CD4-positive, alpha-beta memory T cell (primary cell): ENCODE measurements around the gene MBNL1. TPM values are rescaled to one million over a fixed set of nuclear protein-coding genes. Genes with fewer than 3 reads are reported as not detected.
"Not testable (repeated sequence)": the region's sequence is repeated elsewhere in the genome, so short reads cannot be mapped to it uniquely, and the experiment has no call there.

Source experiments
- CTCF ChIA-PET: fragments of 350-600 bp; sonication (Branson Sonifier 250); formaldehyde crosslinking; loops from one replicate; lab custom pipeline; 2021; ENCODE audit warnings: inconsistent platforms; ENCODE audit not compliant: partially characterized antibody; lab: Charles Lee
- POLR2A ChIA-PET: fragments of 350-600 bp; sonication (Branson Sonifier 250); formaldehyde crosslinking; loops from one replicate; lab custom pipeline; 2021; ENCODE audit not compliant: partially characterized antibody; lab: Charles Lee
- DNase-seq, 5 donors: peaks; one replicate each; pipeline versions ENCODE4 v3.0.0 to v3.0.0-alpha.2; 2020 to 2022; ENCODE audit warnings: mixed read lengths in 1 of 5
- H3K27ac ChIP-seq: one replicate; pipeline ENCODE4 v1.7.0; 2013; ENCODE audit warnings: low read depth, low read length
- H3K27me3 ChIP-seq: 2 replicates; pipeline ENCODE4 v1.7.0; 2013; ENCODE audit warnings: mild to moderate bottlenecking, low read length, moderate library complexity; ENCODE audit not compliant: insufficient read depth
- H3K36me3 ChIP-seq: 2 replicates; pipeline ENCODE4 v1.7.0; 2013; ENCODE audit warnings: mild to moderate bottlenecking, low read length, moderate library complexity; ENCODE audit not compliant: insufficient read depth
- H3K4me1 ChIP-seq: 2 replicates; pipeline ENCODE4 v1.7.0; 2013; ENCODE audit warnings: mild to moderate bottlenecking, low read length, moderate library complexity; ENCODE audit not compliant: insufficient read depth
- H3K4me3 ChIP-seq, 2 donors: one replicate each; pipeline ENCODE4 v1.7.0; 2013; ENCODE audit warnings: low read length in 2 of 2, mild to moderate bottlenecking in 1 of 2
- H3K9me3 ChIP-seq, 2 donors: one replicate each; pipeline ENCODE4 v1.7.0; 2013; ENCODE audit warnings: low read length in 2 of 2, control low read depth in 1 of 2; ENCODE audit not compliant: control insufficient read depth in 1 of 2
- H3K27ac Mint-ChIP-seq, 7 donors: one replicate each; pipeline ENCODE4 v1.8.0; 2020 to 2021; ENCODE audit warnings: mixed read lengths in 7 of 7, mild to moderate bottlenecking in 6 of 7, inconsistent platforms in 3 of 7, moderate library complexity in 3 of 7
- H3K27me3 Mint-ChIP-seq, 2 donors: one replicate each; pipeline ENCODE4 v1.8.0; 2020 to 2021; ENCODE audit warnings: mixed read lengths in 2 of 2
- H3K36me3 Mint-ChIP-seq, 2 donors: one replicate each; pipeline ENCODE4 v1.8.0; 2020 to 2021; ENCODE audit warnings: mixed read lengths in 2 of 2, inconsistent platforms in 1 of 2, mild to moderate bottlenecking in 1 of 2
- H3K4me1 Mint-ChIP-seq, 4 donors: one replicate each; pipeline ENCODE4 v1.8.0; 2020 to 2021; ENCODE audit warnings: mixed read lengths in 4 of 4, mild to moderate bottlenecking in 1 of 4
- H3K4me3 Mint-ChIP-seq, 8 donors: one replicate each; pipeline ENCODE4 v1.8.0; 2020 to 2021; ENCODE audit warnings: mixed read lengths in 8 of 8, mild to moderate bottlenecking in 7 of 8, moderate library complexity in 6 of 8, inconsistent platforms in 3 of 8
- H3K9me3 Mint-ChIP-seq, 8 donors: one replicate each; pipeline ENCODE4 v1.8.0; 2020 to 2021; ENCODE audit warnings: mixed read lengths in 8 of 8, mild to moderate bottlenecking in 5 of 8, inconsistent platforms in 3 of 8, moderate library complexity in 1 of 8
- intact Hi-C: fragments of 100-400 bp; cut with micrococcal nuclease; formaldehyde crosslinking; loops from one replicate; pipeline ENCODE4 v1.15.1; 2023
- polyA plus RNA-seq, 2 donors: library from polyadenylated mRNA; unstranded; fragments of 300-500 nt; fragmentation: Illumina TruSeq; gene quantifications; one replicate each; pipeline ENCODE4 v1.2.3, GENCODE V29; 2021
- total RNA-seq, 2 experiments: library from RNA; stranded (reverse); gene quantifications; one replicate each; pipeline ENCODE4 v1.2.3, GENCODE V29; 2021

Gene MBNL1
- total and polyA plus RNA-seq, 4 experiments from 2014 or later = 289 to 430 (median 361) TPM

- Mint-ChIP-seq H3K36me3 (peaks cover 38 to 66% of the 10 kb centered on the region in 2 donors), H3K9me3 (peaks cover 0 to 2% (median 0%) of the 10 kb centered on the region in 8 donors), H3K4me1 (peaks cover 42 to 80% (median 58%) of the 10 kb centered on the region in 4 donors), H3K27me3 (no peaks in the 10 kb centered on the region), H3K4me3 (peak overlapping the region in 1 of 8 donors; percentile 1), H3K27ac (peak overlapping the region in 4 of 7 donors; percentile 27 to 87 (median 46))
- ChIA-PET CTCF (interaction anchor here (1.3 kb wide), 1 partner anchor 213 kb away, joined by 4 read pairs; no protein-coding TSS in a partner anchor), POLR2A (no interaction called here)
- Histone ChIP-seq H3K27me3 (no peaks in the 10 kb centered on the region), H3K36me3 (peaks cover 20% of the 10 kb centered on the region), H3K4me3 (no peak overlapping the region), H3K27ac (no peak overlapping the region), H3K4me1 (peaks cover 71% of the 10 kb centered on the region), H3K9me3 (no peaks in the 10 kb centered on the region)
- DNase-seq = no peak
- intact Hi-C loops = no loop called here
Observed at GRCh38 chr3:152396867-152397266, 128.1 kb downstream of the MBNL1 start.

GRCh38 chr3:152397348-152397747, 128.6 kb downstream of the MBNL1 start:
- H3K27me3 Mint-ChIP-seq, H3K27me3 ChIP-seq, DNase-seq, H3K9me3 Mint-ChIP-seq, H3K9me3 ChIP-seq, H3K27ac ChIP-seq, H3K4me3 ChIP-seq, intact Hi-C loops: not testable (repeated sequence)
- Mint-ChIP-seq H3K4me3 (peak overlapping the region in 1 of 8 donors; percentile 10), H3K4me1 (peaks cover 47 to 83% (median 61%) of the 10 kb centered on the region in 4 donors), H3K36me3 (peaks cover 38 to 66% of the 10 kb centered on the region in 2 donors), H3K27ac (peak overlapping the region in 3 of 7 donors; percentile 22 to 27 (median 25))
- H3K36me3 ChIP-seq = peaks cover 20% of the 10 kb centered on the region
- peaks cover 71% of the 10 kb centered on the region for H3K4me1 ChIP-seq
- ChIA-PET POLR2A (interaction anchor here (0.7 kb wide), 1 partner anchor 15 kb away, joined by 3 read pairs; no protein-coding TSS in a partner anchor), CTCF (interaction anchor here (1.3 kb wide), 1 partner anchor 214 kb away, joined by 4 read pairs; no protein-coding TSS in a partner anchor)

DNA sequence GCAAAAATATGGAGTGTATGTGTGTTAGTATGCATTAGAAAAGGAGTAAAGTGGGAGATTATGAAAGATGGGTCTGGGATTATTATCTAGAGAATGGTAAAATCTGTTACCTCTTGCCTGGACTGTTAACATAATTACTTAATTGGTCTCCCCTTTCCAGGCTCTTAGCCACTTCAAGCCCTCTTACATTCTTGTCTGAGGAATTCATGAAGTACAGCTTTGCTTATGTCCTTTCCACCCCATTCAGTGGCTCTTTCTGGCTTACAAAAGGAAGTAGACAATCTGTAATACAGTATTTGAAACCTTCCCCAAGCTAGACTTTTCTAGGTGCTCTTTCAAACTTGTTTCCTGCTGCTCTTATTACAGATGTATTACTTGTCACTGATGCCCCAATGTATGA, 129.8 kb downstream of the MBNL1 start:
- Histone ChIP-seq H3K27ac (peak overlapping the region; percentile 14), H3K36me3 (peaks cover 20% of the 10 kb centered on the region), H3K4me1 (peaks cover 71% of the 10 kb centered on the region), H3K4me3 (peak overlapping the region in 1 of 2 donors; percentile 14), H3K9me3 (no peaks in the 10 kb centered on the region), H3K27me3 (no peaks in the 10 kb centered on the region)
- no peak for DNase-seq
- Mint-ChIP-seq H3K27me3 (no peaks in the 10 kb centered on the region), H3K4me3 (peak overlapping the region in 4 of 8 donors; percentile 9 to 69 (median 55)), H3K36me3 (peaks cover 35 to 66% of the 10 kb centered on the region in 2 donors), H3K4me1 (peaks cover 49 to 83% (median 63%) of the 10 kb centered on the region in 4 donors), H3K27ac (peak overlapping the region; percentile 14 to 85 (median 65)), H3K9me3 (peaks cover 0 to 2% (median 0%) of the 10 kb centered on the region in 8 donors)
- intact Hi-C loops = loop anchor here (2.0 kb wide), 1 partner anchor 16 kb away; no protein-coding TSS in a partner anchor
- ChIA-PET CTCF (interaction anchor here (1.0 to 1.8 kb wide), 3 partner anchors 51 to 106 kb away, joined by 3 read pairs; no protein-coding TSS in a partner anchor), POLR2A (interaction anchor here (0.7 to 1.9 kb wide), 10 partner anchors 8 to 215 kb away, joined by 3 to 8 read pairs (median 6); partner anchors contain the start of gene MBNL1)

DNA sequence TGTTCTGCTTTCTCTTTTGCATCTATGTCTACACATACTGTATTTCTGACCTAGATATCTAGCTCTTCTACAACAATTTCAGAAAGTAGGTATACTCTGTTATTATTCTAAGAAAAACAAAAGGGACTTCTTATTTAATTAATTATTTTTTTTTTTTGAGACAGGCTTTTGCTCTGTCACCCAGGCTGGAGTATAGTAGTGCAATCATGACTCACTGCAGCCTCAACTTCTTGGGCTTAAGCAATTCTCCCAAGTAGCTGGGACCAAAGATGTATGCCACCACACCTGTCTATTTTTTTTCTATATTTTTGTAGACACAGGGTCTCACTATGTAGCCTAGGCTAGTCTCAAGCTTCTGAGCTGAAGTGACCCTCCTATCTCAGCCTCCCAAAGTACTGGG, 130.6 kb downstream of the MBNL1 start:
- no peak overlapping the region for H3K4me3 ChIP-seq
- no peaks in the 10 kb centered on the region for H3K9me3 ChIP-seq
- DNase-seq = peak in 1 of 5 donors; percentile 45
- peaks cover 78% of the 10 kb centered on the region for H3K4me1 ChIP-seq
- H3K27ac ChIP-seq = peak overlapping the region; percentile 14
- H3K27ac Mint-ChIP-seq = peak overlapping the region; percentile 25 to 93 (median 83)
- CTCF ChIA-PET = interaction anchor here (1.0 to 1.8 kb wide), 4 partner anchors 12 to 107 kb away, joined by 3 to 4 read pairs (median 3); no protein-coding TSS in a partner anchor
- H3K4me1 Mint-ChIP-seq = peaks cover 52 to 87% (median 69%) of the 10 kb centered on the region in 4 donors
- H3K36me3 Mint-ChIP-seq = peaks cover 32 to 64% of the 10 kb centered on the region in 2 donors
- intact Hi-C loops = loop anchor here (2.0 kb wide), 1 partner anchor 15 kb away; no protein-coding TSS in a partner anchor
- POLR2A ChIA-PET = interaction anchor here (0.6 to 1.9 kb wide), 14 partner anchors 9 to 216 kb away, joined by 3 to 8 read pairs (median 4); partner anchors contain the start of gene MBNL1
- peak overlapping the region in 6 of 8 donors; percentile 5 to 69 (median 55) for H3K4me3 Mint-ChIP-seq
- no peaks in the 10 kb centered on the region for H3K27me3 ChIP-seq
- peaks cover 0 to 2% (median 0%) of the 10 kb centered on the region in 8 donors for H3K9me3 Mint-ChIP-seq
- H3K36me3 ChIP-seq = peaks cover 17% of the 10 kb centered on the region
- H3K27me3 Mint-ChIP-seq = no peaks in the 10 kb centered on the region

- ChIA-PET CTCF (interaction anchor here (2.3 kb wide), 1 partner anchor 9 kb away, joined by 7 read pairs; no protein-coding TSS in a partner anchor), POLR2A (interaction anchor here (0.7 to 1.3 kb wide), 2 partner anchors 10 to 47 kb away, joined by 3 to 4 read pairs; no protein-coding TSS in a partner anchor)
- Mint-ChIP-seq H3K4me3 (peak overlapping the region in 5 of 8 donors; percentile 7 to 72 (median 26)), H3K36me3 (peaks cover 24 to 60% of the 10 kb centered on the region in 2 donors), H3K27ac (peak overlapping the region in 4 of 7 donors; percentile 59 to 80 (median 78)), H3K9me3 (peaks cover 0 to 2% (median 0%) of the 10 kb centered on the region in 8 donors), H3K4me1 (peaks cover 51 to 88% (median 71%) of the 10 kb centered on the region in 4 donors), H3K27me3 (no peaks in the 10 kb centered on the region)
- Histone ChIP-seq H3K4me1 (peaks cover 86% of the 10 kb centered on the region), H3K27ac (peak overlapping the region; percentile 5), H3K9me3 (no peaks in the 10 kb centered on the region), H3K36me3 (peaks cover 7% of the 10 kb centered on the region), H3K4me3 (no peak overlapping the region), H3K27me3 (no peaks in the 10 kb centered on the region)
- intact Hi-C loops = no loop called here
- no peak for DNase-seq
Observed at GRCh38 chr3:152400887-152401286, 132.2 kb downstream of the MBNL1 start.

DNA sequence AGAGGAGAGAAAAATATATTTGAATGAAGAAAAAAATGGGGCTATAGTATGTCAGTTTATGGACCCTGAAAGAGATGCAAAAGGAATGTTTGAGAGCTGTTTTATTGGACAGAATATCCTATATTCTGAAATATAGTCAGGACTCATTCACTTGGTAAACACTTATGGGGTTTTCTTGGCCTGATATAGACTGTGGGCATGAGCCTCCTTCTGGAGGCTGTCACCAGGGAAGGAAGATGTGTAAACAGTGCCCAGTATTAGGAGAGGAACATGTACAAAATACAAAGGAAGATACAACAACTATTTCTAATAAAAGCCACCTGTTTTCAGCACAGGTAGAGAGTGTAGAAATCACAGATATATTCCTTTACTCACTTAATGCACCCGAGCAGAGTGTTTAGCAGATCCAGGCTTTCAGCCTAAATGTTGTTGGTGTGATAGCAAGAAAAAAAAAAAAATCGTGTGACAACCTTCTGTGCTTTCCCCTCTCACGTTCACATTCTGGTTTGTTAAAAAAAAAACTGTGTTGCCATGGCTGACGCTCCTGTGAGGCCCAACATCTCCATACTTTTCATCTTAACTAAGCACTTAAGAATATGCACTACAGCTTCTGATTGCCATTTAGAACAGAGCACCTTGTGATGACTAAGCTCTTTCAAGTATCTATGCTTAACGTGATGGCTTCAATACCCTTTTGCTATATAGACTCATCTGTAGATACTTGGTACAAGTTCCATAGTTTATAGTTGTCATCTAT, 134.1 kb downstream of the MBNL1 start:
- ChIA-PET POLR2A (interaction anchor here (0.7 to 1.3 kb wide), 3 partner anchors 17 to 145 kb away, joined by 3 to 5 read pairs (median 4); no protein-coding TSS in a partner anchor), CTCF (interaction anchor here (1.5 to 2.3 kb wide), 2 partner anchors 11 to 219 kb away, joined by 4 to 7 read pairs; no protein-coding TSS in a partner anchor)
- peak in 4 of 5 donors; percentile 22 to 66 (median 37) for DNase-seq
- Histone ChIP-seq H3K27ac (peak overlapping the region; percentile 40), H3K27me3 (no peaks in the 10 kb centered on the region), H3K9me3 (no peaks in the 10 kb centered on the region), H3K36me3 (no peaks in the 10 kb centered on the region), H3K4me1 (peaks cover 91% of the 10 kb centered on the region), H3K4me3 (no peak overlapping the region)
- Mint-ChIP-seq H3K4me3 (peak overlapping the region in 7 of 8 donors; percentile 2 to 72 (median 59)), H3K9me3 (peaks cover 0 to 2% (median 0%) of the 10 kb centered on the region in 8 donors), H3K36me3 (peaks cover 24 to 55% of the 10 kb centered on the region in 2 donors), H3K4me1 (peaks cover 60 to 92% (median 79%) of the 10 kb centered on the region in 4 donors), H3K27ac (peak overlapping the region; percentile 43 to 83 (median 77)), H3K27me3 (no peaks in the 10 kb centered on the region)
- intact Hi-C loops = no loop called here
